IMR-90 (cell line): ENCODE data around the gene COL20A1. TPM values are rescaled to one million over a fixed set of nuclear protein-coding genes. Genes with fewer than 3 reads are reported as not detected.

ENCODE experiments used
- ATAC-seq: fragments of 200-7000 bp; cut with Tn5 transposase; 2 replicates; pipeline ENCODE4 v1.9.1; 2020; ENCODE audit warnings: low read depth, mild to moderate bottlenecking, moderate library complexity
- BruUV-seq: library from RNA; stranded (reverse); fragments of 400-500 nt; replicated peaks from 2 replicates; lab custom pipeline; 2021; lab: Mats Ljungman, UMichigan
- CTCF ChIA-PET: fragments of 300-600 bp; formaldehyde crosslinking; extraction: SDS; loops from one replicate; lab custom pipeline; 2021; ENCODE audit warnings: antibody characterized with exemption; lab: Yijun Ruan, JAX
- POLR2A ChIA-PET: fragments of 300-600 bp; sonication (Branson Sonifier 250); formaldehyde crosslinking; loops from one replicate; lab custom pipeline; 2022; ENCODE audit warnings: antibody characterized with exemption; ENCODE audit not compliant: unreplicated experiment; lab: Charles Lee
- DNase-seq: peaks from one replicate; pipeline ENCODE4 v3.0.0; 2013
- H2AFZ ChIP-seq: replicated peaks from 2 replicates; pipeline ENCODE3; 2013; ENCODE audit warnings: low read length, mild to moderate bottlenecking; ENCODE audit not compliant: poor library complexity
- H2AK5ac ChIP-seq: 2 replicates; pipeline ENCODE4 v1.6.1; 2013; ENCODE audit warnings: low read depth, low read length, inconsistent platforms
- H2AK9ac ChIP-seq: replicated peaks from 2 replicates; pipeline ENCODE3; 2013; ENCODE audit warnings: mild to moderate bottlenecking, low read depth, low read length, moderate library complexity; ENCODE audit not compliant: poor library complexity
- H2BK120ac ChIP-seq: 2 replicates; pipeline ENCODE4 v1.6.1; 2013; ENCODE audit warnings: low read depth, low read length, inconsistent platforms
- H2BK15ac ChIP-seq: 3 replicates; pipeline ENCODE4 v1.6.1; 2013; ENCODE audit warnings: low read depth, low read length, inconsistent platforms
- H2BK20ac ChIP-seq: 2 replicates; pipeline ENCODE4 v1.6.1; 2013; ENCODE audit warnings: low read depth, mild to moderate bottlenecking, inconsistent platforms, low read length, moderate library complexity
- H2BK5ac ChIP-seq: 2 replicates; pipeline ENCODE4 v1.6.1; 2013; ENCODE audit warnings: mild to moderate bottlenecking, low read depth, low read length, inconsistent platforms; ENCODE audit not compliant: poor library complexity, severe bottlenecking
- H3K14ac ChIP-seq: replicated peaks from 2 replicates; pipeline ENCODE4 v1.6.1; 2013; ENCODE audit warnings: low read depth, low read length, inconsistent platforms
- H3K18ac ChIP-seq: 2 replicates; pipeline ENCODE4 v1.6.1; 2013; ENCODE audit warnings: low read depth, low read length, control low read depth
- H3K23ac ChIP-seq: 2 replicates; pipeline ENCODE4 v1.6.1; 2013; ENCODE audit warnings: low read depth, low read length, inconsistent platforms
- H3K27ac ChIP-seq: 2 replicates; pipeline ENCODE4 v1.5.1; 2013; ENCODE audit warnings: mild to moderate bottlenecking, control low read depth, low read length; ENCODE audit not compliant: insufficient read depth
- H3K27me3 ChIP-seq: 2 replicates; pipeline ENCODE4 v1.6.1; 2013; ENCODE audit warnings: low read length; ENCODE audit not compliant: control insufficient read depth, insufficient read depth
- H3K36me3 ChIP-seq: 2 replicates; pipeline ENCODE4 v1.6.1; 2013; ENCODE audit warnings: low read length, mixed read lengths; ENCODE audit not compliant: control insufficient read depth, insufficient read depth
- H3K4ac ChIP-seq: 2 replicates; pipeline ENCODE4 v1.6.1; 2013; ENCODE audit warnings: low read depth, low read length, inconsistent platforms
- H3K4me1 ChIP-seq: 2 replicates; pipeline ENCODE4 v1.6.1; 2013; ENCODE audit warnings: low read length, mixed read lengths; ENCODE audit not compliant: control insufficient read depth, insufficient read depth
- H3K4me2 ChIP-seq: 2 replicates; pipeline ENCODE4 v1.6.1; 2013; ENCODE audit warnings: low read depth, mild to moderate bottlenecking, control low read depth, low read length, moderate library complexity
- H3K4me3 ChIP-seq: 2 replicates; pipeline ENCODE4 v1.5.1; 2013; ENCODE audit warnings: low read depth, mild to moderate bottlenecking, control low read depth, low read length, moderate library complexity; ENCODE audit not compliant: insufficient read depth
- H3K56ac ChIP-seq: 2 replicates; pipeline ENCODE4 v1.6.1; 2013; ENCODE audit warnings: low read length, inconsistent platforms; ENCODE audit not compliant: insufficient read depth; ENCODE audit errors: extremely low read depth
- H3K79me1 ChIP-seq, 2 experiments: 2 replicates each; pipeline ENCODE4 v1.6.1; 2013; ENCODE audit warnings: low read length in 2 of 2, inconsistent platforms in 1 of 2, low read depth in 1 of 2
- H3K9ac ChIP-seq: 2 replicates; pipeline ENCODE4 v1.6.1; 2013; ENCODE audit warnings: low read depth, low read length, control low read depth
- H3K9me1 ChIP-seq: 2 replicates; pipeline ENCODE4 v1.6.1; 2013; ENCODE audit warnings: low read length, inconsistent platforms; ENCODE audit not compliant: insufficient read depth
- H3K9me3 ChIP-seq: 2 replicates; pipeline ENCODE4 v1.6.1; 2013; ENCODE audit warnings: low read length; ENCODE audit not compliant: control insufficient read depth, insufficient read depth
- H4K20me1 ChIP-seq: 2 replicates; pipeline ENCODE4 v1.6.1; 2013; ENCODE audit warnings: low read length, inconsistent platforms; ENCODE audit not compliant: insufficient read depth
- H4K5ac ChIP-seq: 2 replicates; pipeline ENCODE4 v1.6.1; 2013; ENCODE audit warnings: mild to moderate bottlenecking, low read depth, low read length, control low read depth
- H4K8ac ChIP-seq, 2 experiments: 2 replicates each; pipeline ENCODE4 v1.6.1; 2013; ENCODE audit warnings: low read depth in 2 of 2, low read length in 2 of 2, control low read depth in 1 of 2, inconsistent platforms in 1 of 2
- H4K91ac ChIP-seq: 2 replicates; pipeline ENCODE4 v1.6.1; 2013; ENCODE audit warnings: low read depth, low read length, inconsistent platforms; ENCODE audit not compliant: insufficient read depth
- BHLHE40 ChIP-seq: fragments of 150-350 bp; IDR thresholded peaks from 2 replicates; pipeline ENCODE4 v1.6.1; 2016; ENCODE audit warnings: mild to moderate bottlenecking, low read depth, low read length
- CEBPB ChIP-seq: IDR thresholded peaks from 2 replicates; pipeline ENCODE4 v1.6.1; 2012; ENCODE audit warnings: low read depth, low read length, improper control_type of control experiment
- CTCF ChIP-seq: conservative IDR thresholded peaks from 2 replicates; pipeline ENCODE4 v1.5.1; 2012; ENCODE audit warnings: mild to moderate bottlenecking, low read depth, low read length, improper control_type of control experiment
- ELK1 ChIP-seq: fragments of 150-350 bp; IDR thresholded peaks from 2 replicates; pipeline ENCODE4 v1.6.1; 2016; ENCODE audit warnings: low read depth, mild to moderate bottlenecking, low read length, moderate library complexity, borderline replicate concordance
- FOS ChIP-seq: fragments of 150-350 bp; IDR thresholded peaks from 2 replicates; pipeline ENCODE4 v1.6.1; 2016; ENCODE audit warnings: low read depth, low read length
- MAFK ChIP-seq: IDR thresholded peaks from 2 replicates; pipeline ENCODE4 v1.6.1; 2012; ENCODE audit warnings: low read depth, low read length, improper control_type of control experiment
- MAZ ChIP-seq: IDR thresholded peaks from 2 replicates; pipeline ENCODE4 v1.6.1; 2012; ENCODE audit warnings: low read depth, mild to moderate bottlenecking, low read length, improper control_type of control experiment, moderate library complexity, borderline replicate concordance
- MXI1 ChIP-seq: IDR thresholded peaks from 2 replicates; pipeline ENCODE4 v1.6.1; 2012; ENCODE audit warnings: low read depth, mild to moderate bottlenecking, low read length, moderate library complexity, borderline replicate concordance
- NFE2L2 ChIP-seq: fragments of 150-350 bp; IDR thresholded peaks from 2 replicates; pipeline ENCODE4 v1.6.1; 2016; ENCODE audit warnings: low read depth, mild to moderate bottlenecking, low read length
- POLR2A ChIP-seq: IDR thresholded peaks from 2 replicates; pipeline ENCODE4 v1.6.1; 2012; ENCODE audit warnings: mild to moderate bottlenecking, low read depth, low read length
- RAD21 ChIP-seq: IDR thresholded peaks from 2 replicates; pipeline ENCODE4 v1.6.1; 2012; ENCODE audit warnings: low read length, improper control_type of control experiment
- RCOR1 ChIP-seq: IDR thresholded peaks from 2 replicates; pipeline ENCODE4 v1.6.1; 2012; ENCODE audit warnings: mild to moderate bottlenecking, low read length, improper control_type of control experiment; ENCODE audit not compliant: insufficient replicate concordance
- RFX5 ChIP-seq: IDR thresholded peaks from 2 replicates; pipeline ENCODE4 v1.8.0; 2012; ENCODE audit warnings: low read depth, mild to moderate bottlenecking, low read length, moderate library complexity
- SMC3 ChIP-seq: fragments of 150-350 bp; IDR thresholded peaks from 2 replicates; pipeline ENCODE4 v1.6.1; 2016; ENCODE audit warnings: low read depth, mild to moderate bottlenecking, antibody characterized with exemption, low read length, moderate library complexity
- WGBS, 2 experiments: methylation state at CpG; one replicate each; pipeline versions ENCODE4 v1.1.5 to v1.1.7; 2013; ENCODE audit warnings: missing lambda C conversion rate in 2 of 2; ENCODE audit not compliant: insufficient read length in 1 of 2; ENCODE audit errors: extremely low coverage in 2 of 2; 5-methylcytosine and 5-hydroxymethylcytosine counted together
- dilution Hi-C: fragments of 300-500 bp; cut with HindIII; formaldehyde crosslinking; loops from one replicate; pipeline ENCODE4 v1.14.3; 2018; ENCODE audit warnings: low sequenced_read_pairs; ENCODE audit not compliant: unreplicated experiment
- in situ Hi-C: fragments of 300-500 bp; cut with MboI; formaldehyde crosslinking; loops from 3 replicates; pipeline ENCODE4 v1.14.3; 2019; ENCODE audit warnings: low sequenced_read_pairs, inconsistent platforms, mixed read lengths
- intact Hi-C: fragments of 100-400 bp; cut with micrococcal nuclease; formaldehyde crosslinking; loops from 2 replicates; pipeline ENCODE4 v1.10.0; 2022
- polyA plus RNA-seq, 3 experiments: library from polyadenylated mRNA; depleted of rRNA; stranded (reverse); fragments of >200 nt; gene quantifications; 2 replicates each; pipeline ENCODE4 v1.2.3, GENCODE V29; 2012; ENCODE audit warnings: low replicate concordance in 1 of 3
- total RNA-seq: library from RNA; depleted of rRNA; stranded (reverse); fragments of >200 nt; gene quantifications from 2 replicates; pipeline ENCODE4 v1.2.3, GENCODE V29; 2012
- TF ChIP-seq, protein P1 (sequence below): fragments of 150-350 bp; IDR thresholded peaks from 2 replicates; pipeline ENCODE4 v1.6.1; 2017; ENCODE audit warnings: mild to moderate bottlenecking, antibody characterized with exemption, low read length, low read depth

Gene COL20A1
- total and polyA plus RNA-seq, 2 of the 4 experiments (the other 2 are of a cell fraction) = not detected

DNA sequence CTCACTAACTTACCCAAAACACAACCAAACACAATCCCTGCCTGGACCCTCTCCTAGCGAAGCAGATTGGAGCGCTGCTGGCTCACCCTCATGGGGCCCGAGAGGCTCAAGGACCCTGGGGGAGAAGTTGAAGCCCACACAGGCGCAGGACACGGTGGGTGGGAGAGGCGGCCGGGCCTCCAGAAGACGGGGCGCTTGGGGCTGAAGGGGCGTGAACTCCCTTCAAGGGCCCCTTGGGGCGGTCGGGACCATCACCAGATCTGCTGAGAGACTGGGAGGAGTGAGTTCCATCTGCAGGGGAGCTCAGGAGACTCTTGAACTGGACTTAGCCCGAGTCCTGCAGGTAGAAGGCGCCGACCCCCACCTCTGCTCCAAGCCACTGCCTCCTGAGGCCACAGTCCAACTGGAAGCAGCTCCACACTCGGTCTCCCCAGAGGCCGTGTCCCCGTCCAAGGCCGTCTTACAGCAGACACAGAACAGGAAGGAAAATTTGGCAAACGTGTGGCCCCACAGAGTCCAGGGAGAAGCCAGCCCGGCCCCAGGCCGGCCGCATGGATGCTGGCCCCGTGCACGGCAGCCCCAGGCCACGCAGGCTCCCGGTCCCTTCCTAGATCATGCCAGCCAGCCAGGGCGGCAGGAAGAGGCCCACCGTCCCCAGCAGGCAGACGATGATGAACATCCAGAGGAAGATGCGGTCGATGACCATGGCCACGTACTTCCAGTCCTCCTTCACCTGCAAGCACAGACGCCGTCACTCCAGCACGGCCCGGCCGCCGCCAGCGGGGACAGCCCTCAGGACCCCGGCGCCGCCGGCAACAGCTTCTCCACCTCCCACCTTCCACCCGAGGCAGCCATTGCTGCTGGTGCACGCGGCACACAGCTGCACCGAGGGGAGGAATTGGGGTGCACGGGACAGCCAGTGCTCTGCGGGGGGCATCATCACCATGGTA lies 53.4 kb downstream of the COL20A1 start:
- no peaks in the 10 kb centered on the region for H3K79me1 ChIP-seq
- no peak overlapping the region for H2AK9ac ChIP-seq
- H3K14ac ChIP-seq = no peak overlapping the region
- no peak overlapping the region for H3K9ac ChIP-seq
- DNase-seq (no peak), ATAC-seq (no peak)
- no peak overlapping the region for H3K23ac ChIP-seq
- no peak for TF ChIP-seq NFE2L2
- TF ChIP-seq, protein P1, sequence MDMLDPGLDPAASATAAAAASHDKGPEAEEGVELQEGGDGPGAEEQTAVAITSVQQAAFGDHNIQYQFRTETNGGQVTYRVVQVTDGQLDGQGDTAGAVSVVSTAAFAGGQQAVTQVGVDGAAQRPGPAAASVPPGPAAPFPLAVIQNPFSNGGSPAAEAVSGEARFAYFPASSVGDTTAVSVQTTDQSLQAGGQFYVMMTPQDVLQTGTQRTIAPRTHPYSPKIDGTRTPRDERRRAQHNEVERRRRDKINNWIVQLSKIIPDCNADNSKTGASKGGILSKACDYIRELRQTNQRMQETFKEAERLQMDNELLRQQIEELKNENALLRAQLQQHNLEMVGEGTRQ = no peak
- no peak for TF ChIP-seq RCOR1
- TF ChIP-seq FOS = no peak
- TF ChIP-seq ELK1 = no peak
- no peak for TF ChIP-seq MXI1
- no peak for TF ChIP-seq POLR2A
- TF ChIP-seq CTCF = no peak
- no peak for TF ChIP-seq SMC3
- TF ChIP-seq RFX5 = no peak
- no peak for TF ChIP-seq CEBPB
- no peak for TF ChIP-seq MAZ
- no peak for TF ChIP-seq BHLHE40
- TF ChIP-seq MAFK = no peak
- no peak for TF ChIP-seq RAD21
- intact Hi-C loops (no loop called here), dilution Hi-C loops (no loop called here), in situ Hi-C loops (no loop called here)
- H3K9me1 ChIP-seq = no peaks in the 10 kb centered on the region
- no peak overlapping the region for H3K4ac ChIP-seq
- no peak overlapping the region for H3K4me3 ChIP-seq
- no peak overlapping the region for H3K4me2 ChIP-seq
- ChIA-PET CTCF (no interaction called here), POLR2A (no interaction called here)
- H2BK5ac ChIP-seq = no peak overlapping the region
- peaks cover 39% of the 10 kb centered on the region for H3K27me3 ChIP-seq
- H3K9me3 ChIP-seq = peaks cover 3% of the 10 kb centered on the region; the same call in 1 of the 2 replicates
- H4K20me1 ChIP-seq = no peaks in the 10 kb centered on the region
- H3K4me1 ChIP-seq = no peaks in the 10 kb centered on the region
- H4K91ac ChIP-seq = no peak overlapping the region
- H2BK120ac ChIP-seq = no peak overlapping the region
- BruUV-seq = no TSS peak
- no peak overlapping the region for H3K56ac ChIP-seq
- H3K18ac ChIP-seq = no peak overlapping the region
- H3K36me3 ChIP-seq = no peaks in the 10 kb centered on the region
- H4K5ac ChIP-seq = no peak overlapping the region
- H2BK15ac ChIP-seq = no peak overlapping the region
- no peak overlapping the region for H2AFZ ChIP-seq
- 51% methylated on average over 12 of the region's 50 CpGs; no CpG with 5 or more reads in 1 of the 2 experiments for WGBS, 2 experiments
- H4K8ac ChIP-seq = no peak overlapping the region
- no peak overlapping the region for H2BK20ac ChIP-seq
- no peak overlapping the region for H2AK5ac ChIP-seq
- no peak overlapping the region for H3K27ac ChIP-seq
